GM18951 (cell line): ENCODE measurements around the gene CNIH4.

Experiments used
- POLR2A ChIP-seq: IDR thresholded peaks from 4 replicates; pipeline ENCODE4 v1.6.1; 2011; ENCODE audit warnings: mild to moderate bottlenecking; ENCODE audit not compliant: insufficient read length, insufficient read depth; ENCODE audit errors: extremely low read depth
- in situ Hi-C: fragments of 300-500 bp; cut with MboI; formaldehyde crosslinking; loops from one replicate; pipeline ENCODE4 v1.12.0; 2022; ENCODE audit warnings: low sequenced_read_pairs, mixed read lengths, inconsistent platforms; ENCODE audit not compliant: unreplicated experiment

The CNIH4 gene

GRCh38 chr1:224358237-224358636 lies 1.6 kb downstream of the CNIH4 start:
- TF ChIP-seq POLR2A = no peak
- in situ Hi-C loops = no loop called here

DNA sequence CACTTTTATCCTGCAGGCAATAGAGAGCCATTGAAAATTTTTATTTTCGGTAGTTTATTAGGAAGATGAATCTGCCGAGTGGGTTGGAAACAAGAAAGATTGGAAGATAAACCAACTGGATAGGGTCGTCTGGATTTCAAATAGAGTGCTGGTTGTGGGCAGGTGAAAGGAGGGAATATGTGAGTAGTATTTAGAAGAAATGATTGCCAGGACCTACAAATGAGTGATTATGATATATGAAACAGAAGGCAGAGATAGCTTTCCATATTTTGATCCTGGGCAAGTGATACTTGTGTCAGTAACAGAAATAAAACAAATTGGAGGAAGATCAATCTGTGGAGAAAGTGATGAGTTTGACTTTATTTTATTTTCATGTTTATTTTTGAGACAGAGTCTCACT lies 2.5 kb downstream of the CNIH4 start:
- in situ Hi-C loops = no loop called here
- TF ChIP-seq POLR2A = no peak

- in situ Hi-C loops = no loop called here
- TF ChIP-seq POLR2A = no peak
Observed at GRCh38 chr1:224368409-224368808, 11.7 kb downstream of the CNIH4 start.

DNA sequence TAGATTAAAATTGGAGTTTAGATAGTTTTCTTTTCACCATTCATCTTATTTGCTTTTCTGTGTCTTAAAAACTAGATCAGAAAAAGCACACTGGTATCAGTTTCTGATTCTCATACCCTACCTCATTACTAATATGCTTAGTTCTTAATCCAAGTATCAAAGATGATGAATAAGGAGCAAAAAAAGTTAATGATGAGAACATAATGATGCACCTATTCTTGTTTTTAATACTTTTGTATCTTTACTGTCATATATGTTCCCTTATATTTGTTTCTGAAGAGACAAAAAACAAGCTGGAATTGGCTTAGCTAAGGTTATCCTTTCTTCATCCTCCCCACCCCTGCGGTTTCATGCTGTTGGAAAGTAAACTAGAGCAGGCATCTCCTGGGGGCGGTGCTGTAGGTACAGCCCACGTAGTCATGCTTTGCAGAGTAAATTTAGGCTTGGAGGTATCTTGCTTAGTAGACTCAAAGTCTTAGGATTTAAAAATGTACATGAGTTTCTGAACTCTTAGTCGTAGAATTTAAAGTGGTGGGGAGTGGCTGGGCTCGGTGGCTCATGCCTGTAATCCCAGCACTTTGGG lies 16.4 kb downstream of the CNIH4 start:
- in situ Hi-C loops = no loop called here

DNA sequence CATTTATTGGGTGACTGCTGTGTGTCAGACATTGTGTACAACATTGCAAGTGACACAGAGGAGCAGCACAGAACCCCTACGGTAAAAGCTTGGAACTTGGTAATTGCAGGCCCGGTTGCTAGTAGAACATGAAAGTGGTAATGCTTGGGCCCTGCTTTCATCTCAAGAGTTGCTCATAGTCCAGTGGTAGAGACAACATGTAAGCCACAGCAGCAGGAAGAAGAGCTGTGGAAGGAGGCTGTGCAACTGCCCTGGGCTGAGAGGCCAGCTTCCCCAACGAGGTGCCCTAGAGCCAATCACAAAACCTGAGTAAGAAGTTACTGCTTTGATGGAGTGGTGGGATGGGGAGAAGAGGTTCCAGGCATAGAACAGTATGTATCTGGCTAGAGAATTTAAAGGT lies 18.4 kb downstream of the CNIH4 start:
- no peak for TF ChIP-seq POLR2A
- in situ Hi-C loops = no loop called here

More for the DNA sequence above, 16.4 kb downstream of the CNIH4 start:
- TF ChIP-seq POLR2A = no peak

- in situ Hi-C loops = no loop called here
- no peak for TF ChIP-seq POLR2A
Observed at GRCh38 chr1:224377676-224378006, 21.0 kb downstream of the CNIH4 start.

GRCh38 chr1:224378855-224379631 lies 22.4 kb downstream of the CNIH4 start:
- no peak for TF ChIP-seq POLR2A
- in situ Hi-C loops = no loop called here

DNA sequence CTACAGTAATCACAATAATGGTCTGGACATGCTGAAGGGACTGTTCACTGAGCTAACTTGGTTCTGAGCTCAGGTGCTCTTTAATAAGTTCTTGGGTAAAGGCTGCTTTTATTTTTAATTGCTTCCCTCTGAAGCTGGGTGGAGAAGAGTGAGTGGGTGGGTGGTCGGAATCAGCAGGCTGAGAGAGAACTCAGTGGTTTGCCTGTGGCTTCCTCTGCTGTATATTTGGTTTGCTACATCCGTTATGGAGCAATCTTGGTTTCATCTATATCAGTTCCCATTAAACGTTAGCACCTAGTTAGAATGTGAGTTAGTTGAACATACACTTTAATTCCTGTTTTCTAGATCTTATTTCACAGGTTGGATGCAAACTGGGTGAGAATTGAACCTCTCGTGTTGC lies 23.3 kb downstream of the CNIH4 start:
- in situ Hi-C loops = no loop called here

DNA sequence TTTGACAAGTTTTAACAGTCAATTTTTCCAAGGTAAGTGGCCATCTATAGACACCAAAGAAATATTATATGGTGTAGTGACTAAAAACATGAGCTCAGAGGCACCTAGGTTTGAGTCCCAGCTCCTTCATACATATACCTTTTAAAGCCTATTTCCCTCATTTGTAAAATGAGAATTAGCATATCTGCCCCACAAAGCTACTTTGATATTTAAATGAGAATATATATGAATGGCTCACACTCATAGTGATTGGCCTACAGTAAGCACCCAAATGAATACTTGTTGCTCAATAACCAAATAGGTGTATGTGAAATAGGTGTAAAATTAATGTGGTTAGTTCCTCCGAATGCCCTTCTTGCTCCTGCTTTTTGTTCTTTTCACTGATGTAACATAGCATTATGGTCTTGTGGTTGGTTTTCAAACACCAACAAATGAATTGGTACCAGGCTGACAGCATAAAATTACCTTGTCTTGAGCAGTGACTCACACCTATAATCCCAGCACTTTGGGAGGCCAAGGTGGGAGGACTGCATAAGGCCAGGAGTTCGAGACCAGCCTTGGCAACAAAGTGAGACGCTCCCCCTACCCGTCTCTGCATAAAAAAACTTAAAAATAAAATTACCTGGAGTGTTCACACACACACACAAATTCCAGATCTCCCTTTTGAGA lies 25.3 kb downstream of the CNIH4 start:
- TF ChIP-seq POLR2A = no peak
- in situ Hi-C loops = no loop called here

More for the DNA sequence above, 23.3 kb downstream of the CNIH4 start:
- TF ChIP-seq POLR2A = no peak

DNA sequence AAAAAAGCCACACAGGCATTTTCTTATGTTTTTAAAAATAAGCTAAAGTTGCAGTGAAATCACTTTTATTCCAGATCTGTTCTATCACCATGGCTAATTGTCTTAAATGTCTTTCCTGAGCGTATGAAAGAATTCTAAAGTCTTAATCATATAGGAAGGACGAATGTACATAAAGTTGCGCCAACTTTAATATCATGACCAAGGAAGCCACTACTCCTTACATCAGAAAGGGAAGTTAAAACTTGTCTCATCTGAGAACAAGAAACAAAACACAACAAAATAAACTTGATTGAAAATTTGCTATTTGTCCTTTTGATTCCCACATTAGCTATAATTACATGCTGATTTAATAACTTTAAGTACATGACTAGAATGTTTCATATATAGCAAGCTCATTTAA lies 26.5 kb downstream of the CNIH4 start:
- in situ Hi-C loops = no loop called here
- no peak for TF ChIP-seq POLR2A

- in situ Hi-C loops = no loop called here
- TF ChIP-seq POLR2A = no peak
Observed at GRCh38 chr1:224387302-224387912, 30.7 kb downstream of the CNIH4 start.

DNA sequence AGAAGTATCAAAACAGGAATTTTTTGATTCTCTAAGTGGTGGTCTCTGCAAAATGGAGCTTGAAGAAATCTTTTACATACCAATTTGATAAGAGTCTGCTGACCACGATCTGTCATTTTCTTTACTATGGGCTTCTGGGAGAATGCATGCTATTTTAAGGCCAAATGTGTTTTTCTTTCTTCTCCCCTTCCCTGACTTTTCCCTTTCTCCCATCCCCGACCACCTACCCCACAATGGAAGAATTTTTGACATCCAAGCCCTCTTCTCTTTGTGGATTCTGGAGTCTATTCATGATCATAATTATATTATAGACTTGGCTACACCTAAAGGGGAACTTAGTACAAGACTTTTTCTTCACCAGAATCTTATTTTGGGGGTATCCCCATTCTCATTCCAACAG lies 31.3 kb downstream of the CNIH4 start:
- TF ChIP-seq POLR2A = no peak
- in situ Hi-C loops = no loop called here

GRCh38 chr1:224390517-224390916 lies 33.8 kb downstream of the CNIH4 start:
- TF ChIP-seq POLR2A = no peak
- in situ Hi-C loops = no loop called here
